NT2/D1 (cell line): ENCODE results near the gene ZNF678.

Experiments
- DNase-seq: peaks from one replicate; pipeline ENCODE4 v3.0.0-alpha.2; 2011; ENCODE audit warnings: low read depth, low spot score
- H3K27me3 ChIP-seq: 2 replicates; pipeline ENCODE4 v1.6.0; 2011; ENCODE audit warnings: mild to moderate bottlenecking; ENCODE audit not compliant: insufficient read length, insufficient read depth
- H3K36me3 ChIP-seq: 2 replicates; pipeline ENCODE4 v1.6.1; 2011; ENCODE audit warnings: mild to moderate bottlenecking, low read length, mixed read lengths; ENCODE audit not compliant: insufficient read depth, insufficient read length
- H3K4me1 ChIP-seq: 2 replicates; pipeline ENCODE4 v1.5.1; 2011; ENCODE audit not compliant: insufficient read depth, insufficient read length
- H3K4me3 ChIP-seq: 2 replicates; pipeline ENCODE4 v1.5.1; 2011; ENCODE audit warnings: low read depth; ENCODE audit not compliant: insufficient read length
- H3K9ac ChIP-seq: 2 replicates; pipeline ENCODE4 v1.6.0; 2011; ENCODE audit warnings: low read depth; ENCODE audit not compliant: insufficient read length
- H3K9me3 ChIP-seq: 2 replicates; pipeline ENCODE4 v1.5.1; 2011; ENCODE audit warnings: mild to moderate bottlenecking, low read length; ENCODE audit not compliant: insufficient read depth
- SUZ12 ChIP-seq: IDR thresholded peaks from 2 replicates; pipeline ENCODE4 v1.6.1; 2011; ENCODE audit not compliant: insufficient read length, insufficient read depth; ENCODE audit errors: extremely low read depth
- YY1 ChIP-seq: IDR thresholded peaks from 2 replicates; pipeline ENCODE4 v1.6.1; 2011; ENCODE audit not compliant: insufficient read length, insufficient read depth
- ZNF274 ChIP-seq: IDR thresholded peaks from 2 replicates; pipeline ENCODE4 v1.6.1; 2011; ENCODE audit warnings: mild to moderate bottlenecking, low read depth, low read length

Gene ZNF678

DNA sequence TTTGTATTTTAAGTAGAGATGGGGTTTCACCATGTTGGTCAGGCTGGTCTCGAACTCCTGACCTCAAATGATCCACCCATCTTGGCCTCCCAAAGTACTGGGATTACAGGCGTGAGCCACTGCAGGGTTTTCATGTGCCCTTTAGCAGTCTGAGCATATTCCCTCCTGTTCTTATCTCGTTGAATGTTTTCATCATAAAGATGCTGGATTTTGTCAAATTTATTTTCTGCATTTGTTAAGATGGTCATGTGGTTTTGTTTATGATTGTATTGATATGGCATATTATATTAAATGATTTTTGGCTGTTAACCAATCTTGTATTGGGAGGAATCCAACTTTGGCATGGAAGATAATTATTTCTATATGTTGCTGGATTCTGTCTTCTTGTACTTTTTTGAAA is 163.0 kb downstream of the ZNF678 start:
- no peak overlapping the region for H3K9ac ChIP-seq
- H3K9me3 ChIP-seq: peaks cover 35% of the 10 kb centered on the region
- DNase-seq: no peak
- no peak overlapping the region for H3K4me3 ChIP-seq
- TF ChIP-seq SUZ12 (no peak), YY1 (no peak), ZNF274 (no peak)
- peaks cover 9% of the 10 kb centered on the region for H3K36me3 ChIP-seq
- no peaks in the 10 kb centered on the region for H3K27me3 ChIP-seq
- H3K4me1 ChIP-seq: peaks cover 19% of the 10 kb centered on the region
